GM12878 (cell line): ENCODE measurements around the gene HSF4. TPM values are rescaled to one million over a fixed set of nuclear protein-coding genes. Genes with fewer than 3 reads are reported as not detected.

Experiments
- ATAC-seq: fragments of 200-7000 bp; cut with Tn5 transposase; 3 replicates; pipeline ENCODE4 v1.9.1; 2020; ENCODE audit warnings: mild to moderate bottlenecking, moderate library complexity
- BruUV-seq: library from RNA; stranded (reverse); fragments of 400-500 nt; replicated peaks from 2 replicates; lab custom pipeline; 2021; lab: Mats Ljungman, UMichigan
- CTCF ChIA-PET: fragments of 300-600 bp; sonication (Branson Sonifier 250); formaldehyde crosslinking; extraction: SDS; loops from one replicate; lab custom pipeline; 2021; ENCODE audit warnings: inconsistent platforms; lab: Yijun Ruan, JAX
- POLR2A ChIA-PET: fragments of 350-600 bp; formaldehyde crosslinking; extraction: SDS; loops from one replicate; lab custom pipeline; 2021; ENCODE audit warnings: inconsistent platforms; lab: Charles Lee
- RAD21 ChIA-PET: fragments of 300-600 bp; sonication (Branson Sonifier 250); formaldehyde crosslinking; loops from one replicate; lab custom pipeline; 2023; ENCODE audit warnings: antibody characterized with exemption; ENCODE audit not compliant: unreplicated experiment; lab: Charles Lee
- SMC1A ChIA-PET: fragments of 300-600 bp; sonication (Branson Sonifier 250); formaldehyde crosslinking; loops from one replicate; lab custom pipeline; 2023; ENCODE audit not compliant: unreplicated experiment, uncharacterized antibody; lab: Charles Lee
- DNase-seq: peaks from one replicate; pipeline ENCODE4 v3.0.0-alpha.2; 2011; ENCODE audit warnings: low read depth, low spot score
- FAIRE-seq: peaks from 3 replicates; lab custom pipeline; 2011; peaks lifted over from hg19 to GRCh38; lab: Jason Lieb, UNC
- H2AFZ ChIP-seq: 2 replicates; pipeline ENCODE4 v1.6.0; 2011; ENCODE audit warnings: low read depth, low read length, control low read depth; ENCODE audit not compliant: control insufficient read depth
- H3K27ac ChIP-seq: 2 replicates; pipeline ENCODE4 v1.5.1; 2011; ENCODE audit warnings: control low read depth; ENCODE audit not compliant: control insufficient read depth, insufficient read depth
- H3K27me3 ChIP-seq, 2 experiments: replicated peaks in 1 of 2; 2 replicates each; pipeline versions ENCODE4 v1.6.0 to v1.6.1; 2011; ENCODE audit warnings: low read length in 1 of 2; ENCODE audit not compliant: control insufficient read depth in 2 of 2, insufficient read depth in 2 of 2
- H3K36me3 ChIP-seq, 2 experiments: 2 replicates each; pipeline ENCODE4 v1.5.1; 2011; ENCODE audit warnings: low read length in 1 of 2; ENCODE audit not compliant: control insufficient read depth in 2 of 2, insufficient read depth in 2 of 2
- H3K4me1 ChIP-seq: 2 replicates; pipeline ENCODE4 v1.6.1; 2011; ENCODE audit warnings: mild to moderate bottlenecking, low read length, moderate library complexity, mixed read lengths; ENCODE audit not compliant: control insufficient read depth, insufficient read depth
- H3K4me2 ChIP-seq: 2 replicates; pipeline ENCODE4 v1.6.0; 2011; ENCODE audit warnings: control low read depth; ENCODE audit not compliant: control insufficient read depth, insufficient read depth
- H3K4me3 ChIP-seq: fragments of 200-600 bp; sonication (generic); 2 replicates; pipeline ENCODE4 v1.5.1; 2016
- H3K79me2 ChIP-seq: 2 replicates; pipeline ENCODE4 v1.6.0; 2011; ENCODE audit warnings: low read length; ENCODE audit not compliant: control insufficient read depth, insufficient read depth
- H3K9ac ChIP-seq: 2 replicates; pipeline ENCODE4 v1.8.0; 2011; ENCODE audit warnings: low read length, control low read depth, mixed read lengths; ENCODE audit not compliant: control insufficient read depth, insufficient read depth
- H3K9me3 ChIP-seq: replicated peaks from 3 replicates; pipeline ENCODE4 v1.5.1; 2011; ENCODE audit warnings: mild to moderate bottlenecking, low read length; ENCODE audit not compliant: control insufficient read depth, insufficient read depth
- H4K20me1 ChIP-seq: 2 replicates; pipeline ENCODE4 v1.6.0; 2011; ENCODE audit not compliant: control insufficient read depth, insufficient read depth
- CTCF ChIP-seq, 3 experiments: IDR thresholded peaks in 2 of 3; conservative IDR thresholded peaks in 1 of 3; 2 replicates each; pipeline ENCODE4 v1.5.1; 2011; ENCODE audit warnings: low read depth in 3 of 3, low read length in 3 of 3, mild to moderate bottlenecking in 3 of 3, control low read depth in 2 of 3, moderate library complexity in 2 of 3, inconsistent platforms in 1 of 3, mixed read lengths in 1 of 3; ENCODE audit not compliant: control insufficient read depth in 2 of 3, insufficient read depth in 1 of 3; ENCODE audit errors: extremely low read depth in 1 of 3
- NR2C2 ChIP-seq: IDR thresholded peaks from 2 replicates; pipeline ENCODE4 v1.6.1; 2011; ENCODE audit warnings: borderline replicate concordance, low read depth; ENCODE audit not compliant: control insufficient read depth, insufficient read length
- POU2F2 ChIP-seq: IDR thresholded peaks from 3 replicates; pipeline ENCODE4 v1.6.1; 2011; ENCODE audit warnings: low read depth, mild to moderate bottlenecking, low read length, borderline replicate concordance
- ZNF217 ChIP-seq: fragments of 450-650 bp; IDR thresholded peaks from 2 replicates; pipeline ENCODE4 v1.6.1; 2017; ENCODE audit warnings: antibody characterized with exemption, mild to moderate bottlenecking
- WGBS: methylation state at CpG from one replicate; pipeline ENCODE4 v1.1.6; 2016; ENCODE audit warnings: low lambda C conversion rate; ENCODE audit not compliant: insufficient replicate concordance, insufficient coverage; ENCODE audit errors: missing lambda C conversion rate; 5-methylcytosine and 5-hydroxymethylcytosine counted together
- in situ Hi-C: fragments of 300-500 bp; cut with MboI; formaldehyde crosslinking; loops from 9 replicates; pipeline ENCODE4 v1.14.3; 2018; ENCODE audit warnings: mixed read lengths
- intact Hi-C: fragments of 100-400 bp; cut with micrococcal nuclease; formaldehyde crosslinking; loops from one replicate; pipeline ENCODE4 v1.14.2; 2022; ENCODE audit not compliant: unreplicated experiment
- polyA plus RNA-seq, 11 experiments: library from polyadenylated mRNA; depleted of rRNA in 4 of 11; unstranded in 6 of 11; stranded (reverse) in 5 of 11; fragments of >200 nt; fragmentation: Nextera tagmentation in 4 of 11; fragmentation: Illumina TruSeq in 1 of 11; extraction: Ambion mirVana in 4 of 11; extraction: Trizol in 1 of 11; gene quantifications; 1 replicate in 1 of 11; 2 replicates in 10 of 11; pipeline versions ENCODE4 v1.2.1 to v1.2.3, GENCODE V29; 2011 to 2016; ENCODE audit warnings: inconsistent platforms in 2 of 11, missing spikeins in 2 of 11, low read depth in 1 of 11
- total RNA-seq, 4 experiments: library from RNA; depleted of rRNA in 3 of 4; stranded (reverse); fragments of >200 nt in 3 of 4; fragmentation: Illumina TruSeq in 1 of 4; extraction: Trizol in 1 of 4; gene quantifications; 2 replicates each; pipeline versions ENCODE4 v1.2.1 to v1.2.3, GENCODE V29; 2013 to 2021

HSF4 gene
- total and polyA plus RNA-seq, 10 of the 15 experiments (the other 5 are each of a cell fraction or from before 2014, with no cell fraction given) = 0.31 to 9.9 (median 2.6) TPM; not detected in 1

- Histone ChIP-seq H3K36me3 (no peaks in the 10 kb centered on the region), H2AFZ (no peak overlapping the region), H3K9me3 (no peaks in the 10 kb centered on the region), H3K9ac (no peak overlapping the region), H3K79me2 (peaks cover 11% of the 10 kb centered on the region), H3K27ac (no peak overlapping the region), H3K4me2 (peak overlapping the region; percentile 44; the same call in 1 of the 2 replicates), H3K4me3 (no peak overlapping the region), H3K4me1 (peaks cover 25% of the 10 kb centered on the region), H4K20me1 (peaks cover 10% of the 10 kb centered on the region; the same call in 1 of the 2 replicates), H3K27me3 (no peaks in the 10 kb centered on the region)
- ChIA-PET CTCF (interaction anchor here (0.6 to 10.0 kb wide), 20 partner anchors 10 to 173 kb away, joined by 3 to 98 read pairs (median 8); partner anchors contain the start of gene PHAF1), POLR2A (interaction anchor here (0.5 to 8.2 kb wide), 3 partner anchors 17 to 71 kb away, joined by 4 to 137 read pairs (median 5); partner anchors contain the start of gene NOL3), RAD21 (interaction anchor here (1.2 to 2.6 kb wide), 9 partner anchors 14 to 138 kb away, joined by 4 to 69 read pairs (median 6); partner anchors contain the start of gene NOL3), SMC1A (interaction anchor here (0.6 to 2.1 kb wide), 7 partner anchors 55 to 198 kb away, joined by 3 to 18 read pairs (median 6); no protein-coding TSS in a partner anchor)
- in situ Hi-C loops (loop anchor here (10.0 kb wide), 1 partner anchor 181 kb away; no protein-coding TSS in a partner anchor), intact Hi-C loops (loop anchor here (5.0 kb wide), 2 partner anchors 54 to 506 kb away; partner anchors contain the start of genes ACD and PARD6A)
- BruUV-seq = no TSS peak
- no peak for FAIRE-seq
- no peak for ATAC-seq
- no peak for DNase-seq
- TF ChIP-seq POU2F2 (no peak), NR2C2 (no peak), CTCF (IDR thresholded peaks at IDR 0.05 in 2 of 3, conservative IDR thresholded peaks at IDR 0.05 in 1 of 3; ENCODE audit: control insufficient read depth in 2 of 3, extremely low read depth in 1 of 3, insufficient read depth in 1 of 3, low read depth in 3 of 3, low read length in 3 of 3) (0 out of 6 replicates have a peak, but pooled peaks of 2 of the 3 experiments have one; percentile 10 to 14), ZNF217 (no peak)
- 91% methylated on average over 15 of the region's 15 CpGs for WGBS
Measured at GRCh38 chr16:67156143-67156844, 8.3 kb upstream of the HSF4 start.
